H9 (cell line): ENCODE results near the gene WNT5B. TPM values are rescaled to one million over a fixed set of nuclear protein-coding genes. Genes with fewer than 3 reads are reported as not detected.

Experiments
- DNase-seq: peaks from one replicate; pipeline ENCODE4 v3.0.0-alpha.2; 2017
- H2AFZ ChIP-seq: one replicate; pipeline ENCODE4 v1.6.1; 2013; ENCODE audit warnings: mild to moderate bottlenecking, low read length, control low read depth, moderate library complexity
- H2AK5ac ChIP-seq: 2 replicates; pipeline ENCODE4 v1.6.1; 2013; ENCODE audit warnings: low read length, control low read depth, mixed read lengths; ENCODE audit not compliant: insufficient read length
- H2BK120ac ChIP-seq: one replicate; pipeline ENCODE4 v1.6.1; 2013; ENCODE audit warnings: low read depth, mild to moderate bottlenecking, low read length, control low read depth, inconsistent platforms; ENCODE audit not compliant: poor library complexity, severe bottlenecking
- H2BK12ac ChIP-seq: 2 replicates; pipeline ENCODE4 v1.6.1; 2013; ENCODE audit warnings: low read length, control low read depth, mixed read lengths, low read depth; ENCODE audit not compliant: insufficient read length
- H2BK15ac ChIP-seq: 2 replicates; pipeline ENCODE4 v1.6.1; 2013; ENCODE audit warnings: low read depth, low read length, control low read depth
- H2BK20ac ChIP-seq: one replicate; pipeline ENCODE4 v1.6.1; 2013; ENCODE audit warnings: low read depth, mild to moderate bottlenecking, low read length, control low read depth, inconsistent platforms; ENCODE audit not compliant: poor library complexity, severe bottlenecking
- H2BK5ac ChIP-seq: 2 replicates; pipeline ENCODE4 v1.6.1; 2013; ENCODE audit warnings: low read length, control low read depth, mixed read lengths; ENCODE audit not compliant: insufficient read length
- H3K14ac ChIP-seq: 2 replicates; pipeline ENCODE4 v1.6.1; 2013; ENCODE audit warnings: low read length, control low read depth; ENCODE audit not compliant: insufficient read depth
- H3K18ac ChIP-seq: 2 replicates; pipeline ENCODE4 v1.6.1; 2013; ENCODE audit warnings: low read depth, mild to moderate bottlenecking, mixed read lengths, low read length, control low read depth; ENCODE audit not compliant: insufficient read length
- H3K23ac ChIP-seq: 2 replicates; pipeline ENCODE4 v1.6.1; 2013; ENCODE audit warnings: low read length, control low read depth, mixed read lengths, low read depth; ENCODE audit not compliant: insufficient read length
- H3K23me2 ChIP-seq: 2 replicates; pipeline ENCODE4 v1.6.1; 2013; ENCODE audit warnings: low read depth, mild to moderate bottlenecking, mixed read lengths, low read length, control low read depth; ENCODE audit not compliant: insufficient read length, poor library complexity, severe bottlenecking
- H3K27ac ChIP-seq: 2 replicates; pipeline ENCODE4 v1.5.1; 2013; ENCODE audit warnings: low read length, control low read depth, mixed read lengths, low read depth; ENCODE audit not compliant: insufficient read length
- H3K27me3 ChIP-seq: 2 replicates; pipeline ENCODE4 v1.6.1; 2013; ENCODE audit warnings: low read length, control low read depth, inconsistent platforms; ENCODE audit not compliant: insufficient read depth
- H3K4ac ChIP-seq: 2 replicates; pipeline ENCODE4 v1.6.1; 2013; ENCODE audit warnings: low read depth, mild to moderate bottlenecking, control low read depth, inconsistent platforms, low read length, moderate library complexity
- H3K4me1 ChIP-seq: 2 replicates; pipeline ENCODE4 v1.6.1; 2013; ENCODE audit warnings: low read length, control low read depth, inconsistent platforms; ENCODE audit not compliant: insufficient read depth
- H3K4me2 ChIP-seq: 2 replicates; pipeline ENCODE4 v1.6.1; 2013; ENCODE audit warnings: low read length, control low read depth, mixed read lengths; ENCODE audit not compliant: insufficient read length, insufficient read depth
- H3K56ac ChIP-seq: 2 replicates; pipeline ENCODE4 v1.6.1; 2013; ENCODE audit warnings: low read depth, mild to moderate bottlenecking, mixed read lengths, low read length, control low read depth; ENCODE audit not compliant: insufficient read length
- H3K79me1 ChIP-seq: 2 replicates; pipeline ENCODE4 v1.6.1; 2013; ENCODE audit warnings: low read depth, mild to moderate bottlenecking, moderate library complexity, low read length, control low read depth, inconsistent platforms; ENCODE audit not compliant: insufficient read depth, poor library complexity, severe bottlenecking
- H3K79me2 ChIP-seq: 2 replicates; pipeline ENCODE4 v1.6.1; 2013; ENCODE audit warnings: low read length, control low read depth, inconsistent platforms; ENCODE audit not compliant: insufficient read depth
- H3K9ac ChIP-seq: 2 replicates; pipeline ENCODE4 v1.6.1; 2013; ENCODE audit warnings: low read length, control low read depth, mixed read lengths; ENCODE audit not compliant: insufficient read length; ENCODE audit errors: extremely low read depth
- H3K9me3 ChIP-seq: one replicate; pipeline ENCODE4 v1.6.1; 2013; ENCODE audit warnings: low read depth, low read length, inconsistent platforms; ENCODE audit not compliant: control insufficient read depth
- H3T11ph ChIP-seq: one replicate; pipeline ENCODE4 v1.6.1; 2013; ENCODE audit warnings: mild to moderate bottlenecking, low read length, control low read depth, inconsistent platforms
- H4K20me1 ChIP-seq: one replicate; pipeline ENCODE4 v1.6.1; 2013; ENCODE audit not compliant: control insufficient read depth, insufficient read length, insufficient read depth
- H4K5ac ChIP-seq: 2 replicates; pipeline ENCODE4 v1.6.1; 2013; ENCODE audit warnings: low read depth, mild to moderate bottlenecking, mixed read lengths, low read length, control low read depth; ENCODE audit not compliant: insufficient read length
- H4K8ac ChIP-seq: replicated peaks from 2 replicates; pipeline ENCODE4 v1.6.1; 2013; ENCODE audit warnings: low read length, control low read depth, mixed read lengths, low read depth; ENCODE audit not compliant: insufficient read length
- H4K91ac ChIP-seq: 2 replicates; pipeline ENCODE4 v1.6.1; 2013; ENCODE audit warnings: low read depth, mild to moderate bottlenecking, moderate library complexity, mixed read lengths, low read length, control low read depth; ENCODE audit not compliant: insufficient read length
- H3K27ac Mint-ChIP-seq, 3 experiments: 2 replicates in 2 of 3; 3 replicates in 1 of 3; pipeline ENCODE4 v1.8.0; 2020 to 2021; ENCODE audit warnings: mixed read lengths in 3 of 3, mild to moderate bottlenecking in 1 of 3, moderate library complexity in 1 of 3
- H3K27me3 Mint-ChIP-seq: 2 replicates; pipeline ENCODE4 v1.8.0; 2021; ENCODE audit warnings: low read depth, mild to moderate bottlenecking, moderate library complexity, mixed read lengths
- H3K36me3 Mint-ChIP-seq, 3 experiments: 2 replicates in 2 of 3; 3 replicates in 1 of 3; pipeline ENCODE4 v1.8.0; 2020 to 2021; ENCODE audit warnings: low read depth in 3 of 3, mixed read lengths in 3 of 3; ENCODE audit not compliant: insufficient read depth in 1 of 3
- H3K4me1 Mint-ChIP-seq, 2 experiments: 2 replicates each; pipeline ENCODE4 v1.8.0; 2020; ENCODE audit warnings: mixed read lengths in 2 of 2
- H3K4me3 Mint-ChIP-seq, 2 experiments: 2 replicates in 1 of 2; 3 replicates in 1 of 2; pipeline ENCODE4 v1.8.0; 2020 to 2021; ENCODE audit warnings: mild to moderate bottlenecking in 2 of 2, mixed read lengths in 2 of 2, moderate library complexity in 1 of 2
- H3K9me3 Mint-ChIP-seq, 2 experiments: 2 replicates in 1 of 2; 3 replicates in 1 of 2; pipeline ENCODE4 v1.8.0; 2020; ENCODE audit warnings: mild to moderate bottlenecking in 2 of 2, mixed read lengths in 2 of 2, moderate library complexity in 1 of 2
- CTCF ChIP-seq: fragments of 200-600 bp; sonication (generic); conservative IDR thresholded peaks from 3 replicates; pipeline ENCODE4 v1.8.0; 2021; ENCODE audit warnings: antibody characterized with exemption, mild to moderate bottlenecking
- WGBS: extraction: QIAGEN DNeasy Blood & Tissue Kit; methylation state at CpG from one replicate; pipeline ENCODE4 v1.1.7; 2013; ENCODE audit warnings: missing lambda C conversion rate, low lambda C conversion rate, mixed read lengths; ENCODE audit not compliant: insufficient read length; ENCODE audit errors: extremely low coverage; 5-methylcytosine and 5-hydroxymethylcytosine counted together
- total RNA-seq: library from RNA; stranded (reverse); gene quantifications from 2 replicates; pipeline ENCODE4 v1.2.1, GENCODE V29; 2021

WNT5B gene
- total RNA-seq, 1 experiment from 2014 or later = 1.5 TPM

- Histone ChIP-seq H3K4ac (no peak overlapping the region), H2BK20ac (no peak overlapping the region), H3K9ac (no peak overlapping the region), H2AFZ (no peak overlapping the region), H3K79me1 (no peaks in the 10 kb centered on the region), H3K4me1 (no peaks in the 10 kb centered on the region), H3K27me3 (no peaks in the 10 kb centered on the region), H3K79me2 (no peaks in the 10 kb centered on the region), H3K23me2 (no peaks in the 10 kb centered on the region), H2BK5ac (no peak overlapping the region), H3K27ac (no peak overlapping the region), H3K18ac (no peak overlapping the region), H4K91ac (no peak overlapping the region), H3K4me2 (no peak overlapping the region), H4K20me1 (no peaks in the 10 kb centered on the region), H2BK120ac (no peak overlapping the region), H2AK5ac (no peak overlapping the region), H4K8ac (no peak overlapping the region), H3K56ac (no peak overlapping the region), H4K5ac (no peak overlapping the region), H3K9me3 (no peaks in the 10 kb centered on the region), H2BK12ac (no peak overlapping the region), H3K14ac (no peak overlapping the region), H3T11ph (no peak overlapping the region), H2BK15ac (no peak overlapping the region), H3K23ac (no peak overlapping the region)
- DNase-seq = no peak
- no peak for TF ChIP-seq CTCF
- Mint-ChIP-seq H3K9me3 (no peaks in the 10 kb centered on the region), H3K4me3 (no peak overlapping the region), H3K27ac (no peak overlapping the region), H3K27me3 (peaks cover 43% of the 10 kb centered on the region), H3K4me1 (peaks cover 8 to 11% of the 10 kb centered on the region in 2 experiments), H3K36me3 (no peaks in the 10 kb centered on the region)
- WGBS = no CpG with 5 or more reads among the region's 8 CpGs
Observed at GRCh38 chr12:1619587-1619986, 9.4 kb upstream of the WNT5B start.
